GM13976 (cell line): ENCODE results near the gene FOXJ3.

Experiments
- DNase-seq: peaks from one replicate; pipeline ENCODE4 v3.0.0; 2012; ENCODE audit warnings: low spot score
- in situ Hi-C: fragments of 300-500 bp; cut with MboI; formaldehyde crosslinking; loops from one replicate; pipeline ENCODE4 v1.12.0; 2022; ENCODE audit warnings: low sequenced_read_pairs, mixed read lengths, inconsistent platforms; ENCODE audit not compliant: unreplicated experiment
- TF ChIP-seq, protein P1 (sequence below): IDR thresholded peaks from 2 replicates; pipeline ENCODE4 v1.5.1; 2012; ENCODE audit warnings: borderline replicate concordance, mild to moderate bottlenecking; ENCODE audit not compliant: insufficient read depth; ENCODE audit errors: extremely low read depth, missing control alignments, control extremely low read depth

Gene FOXJ3

DNA sequence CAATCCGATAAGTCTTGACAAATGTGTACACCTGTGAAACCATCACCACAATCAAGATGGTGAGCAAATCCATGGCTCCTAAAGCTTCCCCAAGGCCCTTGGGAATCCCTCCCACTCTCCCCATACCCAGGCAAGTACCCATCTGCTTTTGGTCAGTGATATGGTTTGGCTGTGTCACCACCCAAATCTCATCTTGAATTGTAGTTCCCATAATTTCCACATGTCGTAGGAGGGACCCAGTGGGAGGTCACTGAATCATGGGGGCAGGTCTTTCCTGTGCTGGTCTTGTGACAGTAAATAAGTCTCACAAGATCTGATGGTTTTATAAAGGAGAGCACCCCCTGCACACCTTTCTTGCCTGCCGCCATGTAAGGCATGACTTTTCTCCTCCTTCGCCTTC, 196.4 kb downstream of the FOXJ3 start:
- TF ChIP-seq, protein P1, sequence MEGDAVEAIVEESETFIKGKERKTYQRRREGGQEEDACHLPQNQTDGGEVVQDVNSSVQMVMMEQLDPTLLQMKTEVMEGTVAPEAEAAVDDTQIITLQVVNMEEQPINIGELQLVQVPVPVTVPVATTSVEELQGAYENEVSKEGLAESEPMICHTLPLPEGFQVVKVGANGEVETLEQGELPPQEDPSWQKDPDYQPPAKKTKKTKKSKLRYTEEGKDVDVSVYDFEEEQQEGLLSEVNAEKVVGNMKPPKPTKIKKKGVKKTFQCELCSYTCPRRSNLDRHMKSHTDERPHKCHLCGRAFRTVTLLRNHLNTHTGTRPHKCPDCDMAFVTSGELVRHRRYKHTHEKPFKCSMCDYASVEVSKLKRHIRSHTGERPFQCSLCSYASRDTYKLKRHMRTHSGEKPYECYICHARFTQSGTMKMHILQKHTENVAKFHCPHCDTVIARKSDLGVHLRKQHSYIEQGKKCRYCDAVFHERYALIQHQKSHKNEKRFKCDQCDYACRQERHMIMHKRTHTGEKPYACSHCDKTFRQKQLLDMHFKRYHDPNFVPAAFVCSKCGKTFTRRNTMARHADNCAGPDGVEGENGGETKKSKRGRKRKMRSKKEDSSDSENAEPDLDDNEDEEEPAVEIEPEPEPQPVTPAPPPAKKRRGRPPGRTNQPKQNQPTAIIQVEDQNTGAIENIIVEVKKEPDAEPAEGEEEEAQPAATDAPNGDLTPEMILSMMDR: no peak
- in situ Hi-C loops: loop anchor here (25.0 kb wide), 1 partner anchor 576 kb away; no protein-coding TSS in a partner anchor
- no peak for DNase-seq

DNA sequence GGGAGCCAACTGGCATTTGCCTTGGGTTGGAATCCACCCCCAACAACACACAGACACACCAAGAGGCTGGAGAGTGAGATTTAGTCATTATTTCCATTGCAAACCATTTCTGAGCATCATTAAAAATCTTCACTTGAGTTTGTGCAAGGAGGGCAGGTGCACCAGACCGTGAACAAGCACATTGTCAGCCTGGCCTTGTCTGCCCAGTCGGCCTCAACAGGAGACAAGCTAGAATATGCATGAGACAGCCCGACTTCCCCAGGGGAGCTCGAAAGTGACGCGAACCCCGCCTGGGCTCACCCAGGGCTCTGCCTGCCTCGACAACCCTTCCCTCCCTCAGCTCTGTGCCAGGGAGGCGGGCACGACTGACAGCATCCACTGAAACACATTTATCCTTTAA, 197.3 kb downstream of the FOXJ3 start:
- no peak for DNase-seq
- in situ Hi-C loops: loop anchor here (25.0 kb wide), 1 partner anchor 575 kb away; no protein-coding TSS in a partner anchor
- TF ChIP-seq, protein P1: no peak

DNA sequence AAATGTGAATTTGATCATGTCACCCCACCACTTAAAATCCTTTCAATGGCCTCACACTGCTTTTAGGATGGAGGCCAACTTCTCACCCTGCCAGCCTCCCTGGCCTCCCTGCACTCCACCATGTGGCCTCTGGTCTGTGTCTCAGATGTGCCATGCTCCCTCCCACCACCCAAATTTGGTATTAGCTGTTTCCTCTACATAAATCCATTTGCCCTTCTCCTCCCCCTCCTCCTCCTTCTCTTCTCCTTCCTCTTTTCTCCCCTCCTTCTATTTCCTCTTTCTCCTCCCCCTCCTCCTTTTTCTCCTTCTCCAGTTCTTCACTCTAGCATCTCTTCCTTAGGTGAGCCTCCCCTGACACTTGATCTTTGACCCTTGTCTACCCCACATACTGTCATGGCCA, 198.6 kb downstream of the FOXJ3 start:
- TF ChIP-seq, protein P1: no peak
- DNase-seq: no peak
- in situ Hi-C loops: loop anchor here (25.0 kb wide), 1 partner anchor 574 kb away; no protein-coding TSS in a partner anchor

DNA sequence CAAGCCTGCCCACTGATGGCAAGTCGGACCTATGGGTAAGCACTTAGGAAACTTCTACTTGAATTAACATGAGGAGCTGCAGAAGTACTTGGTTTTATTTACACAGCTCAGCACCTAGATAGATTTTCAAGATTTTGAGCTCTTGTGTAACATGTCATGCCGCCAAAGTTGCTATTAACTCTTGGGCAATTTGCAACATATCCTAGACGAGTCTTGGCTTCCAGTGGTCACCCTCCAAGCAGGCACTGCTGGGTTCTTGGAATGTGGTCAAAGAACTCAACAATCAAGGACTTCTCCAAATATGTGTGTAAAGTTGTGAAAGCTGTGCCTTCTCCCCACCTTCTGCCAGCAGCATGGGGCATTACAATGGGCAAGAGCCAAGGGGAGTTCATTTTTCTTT, 199.6 kb downstream of the FOXJ3 start:
- in situ Hi-C loops: loop anchor here (25.0 kb wide), 1 partner anchor 573 kb away; no protein-coding TSS in a partner anchor
- no peak for DNase-seq
- TF ChIP-seq, protein P1: no peak

DNA sequence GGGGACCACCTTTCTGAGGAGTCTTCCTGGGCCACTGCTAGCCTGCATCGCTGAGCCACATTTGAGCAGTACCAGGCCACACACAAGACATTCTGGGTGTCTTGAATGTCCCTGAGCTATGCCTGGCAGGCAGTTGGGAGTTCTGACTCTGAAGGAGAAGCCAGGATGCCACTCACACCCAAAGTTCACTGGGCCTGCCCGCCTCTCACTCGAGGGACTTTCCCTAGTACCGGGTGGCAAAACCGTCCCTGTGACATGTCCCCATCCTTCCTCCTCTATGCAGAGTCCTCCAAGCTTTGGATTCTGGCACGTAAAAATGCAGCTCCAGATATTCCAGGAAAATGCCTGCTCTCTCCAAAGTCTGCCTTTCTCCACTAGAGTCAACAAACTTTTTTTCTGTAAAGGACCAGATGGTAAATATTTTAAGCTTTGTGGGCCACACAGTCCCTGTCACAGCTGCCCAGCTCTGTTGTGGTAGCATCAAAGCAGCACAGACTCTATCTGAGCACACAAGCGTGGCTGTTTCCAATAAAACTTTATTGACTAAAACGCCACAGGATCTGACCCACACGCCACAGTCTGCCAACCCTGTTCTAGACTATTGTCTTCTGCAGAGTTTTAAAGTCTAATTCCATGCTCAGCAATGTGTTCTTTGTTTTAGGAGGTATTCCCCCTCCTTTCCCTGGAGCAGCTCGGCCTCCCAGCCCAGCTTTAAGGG, 201.1 kb downstream of the FOXJ3 start:
- in situ Hi-C loops: loop anchor here (25.0 kb wide), 1 partner anchor 572 kb away; no protein-coding TSS in a partner anchor
- no peak for DNase-seq
- TF ChIP-seq, protein P1: no peak

DNA sequence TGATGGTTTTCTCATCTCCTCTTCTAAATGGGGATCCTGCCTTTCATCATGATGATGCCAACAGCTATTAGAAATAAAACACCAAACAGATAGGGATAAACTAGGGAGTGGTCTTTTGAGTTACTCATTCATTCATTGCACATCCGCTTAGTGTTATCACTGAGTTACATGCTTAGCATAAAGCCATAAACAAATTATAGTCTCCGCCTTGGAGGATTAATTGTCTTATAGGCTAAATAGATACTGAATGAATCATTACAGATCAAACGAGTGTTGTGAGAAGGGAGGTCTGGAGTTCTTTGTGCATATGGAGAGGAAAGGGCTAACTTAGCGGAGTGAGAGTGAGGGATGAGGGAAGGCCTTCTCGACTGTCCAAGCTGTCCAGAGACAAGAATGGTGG, 201.6 kb downstream of the FOXJ3 start:
- DNase-seq: no peak
- TF ChIP-seq, protein P1: no peak
- in situ Hi-C loops: loop anchor here (25.0 kb wide), 1 partner anchor 571 kb away; no protein-coding TSS in a partner anchor
